Ecto neural progenitor cell (in vitro differentiated cells): ENCODE results near the gene GPX4.

Experiments
- DNase-seq: peaks from one replicate; pipeline ENCODE4 v3.0.0-alpha.2; 2018; ENCODE audit warnings: low spot score

Gene GPX4

GRCh38 chr19:1084024-1084868 is 19.5 kb upstream of the GPX4 start:
- no peak for DNase-seq

GRCh38 chr19:1085053-1085658 is 18.6 kb upstream of the GPX4 start:
- DNase-seq: no peak

- DNase-seq: no peak
Observed at GRCh38 chr19:1085676-1086442, 17.9 kb upstream of the GPX4 start.

- no peak for DNase-seq
Observed at GRCh38 chr19:1086613-1087012, 17.2 kb upstream of the GPX4 start.

- no peak for DNase-seq
Observed at GRCh38 chr19:1087813-1088415, 15.9 kb upstream of the GPX4 start.

- DNase-seq: no peak
Observed at GRCh38 chr19:1088416-1089010, 15.3 kb upstream of the GPX4 start.

- no peak for DNase-seq
Observed at GRCh38 chr19:1089126-1089771, 14.5 kb upstream of the GPX4 start.

GRCh38 chr19:1089891-1090290 is 13.9 kb upstream of the GPX4 start:
- no peak for DNase-seq

- DNase-seq: no peak
Observed at GRCh38 chr19:1090731-1091543, 12.9 kb upstream of the GPX4 start.

- no peak for DNase-seq
Observed at GRCh38 chr19:1091544-1092175, 12.1 kb upstream of the GPX4 start.

- DNase-seq: no peak
Observed at GRCh38 chr19:1093330-1093729, 10.5 kb upstream of the GPX4 start.

GRCh38 chr19:1093811-1094553 is 9.8 kb upstream of the GPX4 start:
- no peak for DNase-seq

- no peak for DNase-seq
Observed at GRCh38 chr19:1094655-1094977, 9.2 kb upstream of the GPX4 start.

GRCh38 chr19:1094978-1095701 is 8.7 kb upstream of the GPX4 start, which contains the start of gene POLR2E:
Gene POLR2E (minus strand): TSS chr19:1095375. CDS start chr19:1095315, 60 bp downstream.
- peak; percentile 99 for DNase-seq

- no peak for DNase-seq
Observed at GRCh38 chr19:1097810-1098176, 6.0 kb upstream of the GPX4 start.

GRCh38 chr19:1098177-1099051 is 5.4 kb upstream of the GPX4 start:
- DNase-seq: no peak

GRCh38 chr19:1101337-1101698 is 2.5 kb upstream of the GPX4 start:
- DNase-seq: no peak
